Left ventricle myocardium superior (tissue), 1 donor: ENCODE measurements around the gene GABRA4. TPM values are rescaled to one million over a fixed set of nuclear protein-coding genes. Genes with fewer than 3 reads are reported as not detected.
A peak's percentile ranks its signal among the peaks of the same experiment; 100 is the strongest.

Source experiments
- ATAC-seq: fragments of 200-7000 bp; cut with Tn5 transposase; one replicate; pipeline ENCODE4 v1.9.1; 2020; ENCODE audit warnings: mild to moderate bottlenecking, moderate library complexity
- DNase-seq: peaks from one replicate; pipeline ENCODE4 v3.0.0-alpha.2; 2020
- intact Hi-C: fragments of 100-400 bp; cut with micrococcal nuclease; formaldehyde crosslinking; loops from one replicate; pipeline ENCODE4 v1.11.0; 2022
- total RNA-seq: library from RNA; stranded (reverse); fragmentation: NEBNext Ultra II Directional; extraction: Animal tissue kit (Norgen Biotek cat#: 25700); gene quantifications from one replicate; pipeline ENCODE4 v1.2.1, GENCODE V29; 2021
- donor health status: DM: no; HTN: yes; CAD: no; lungs with severe emphysema.

Gene GABRA4
- total RNA-seq, 1 donor from 2014 or later, result 16.5 TPM

- DNase-seq, result no peak
- intact Hi-C loops, result no loop called here
Observed at GRCh38 chr4:46946919-46947536, 46.4 kb downstream of the GABRA4 start.

GRCh38 chr4:46945062-46945461, 48.3 kb downstream of the GABRA4 start:
- intact Hi-C loops, result no loop called here
- DNase-seq (no peak), ATAC-seq (peak; percentile 86)

More at GRCh38 chr4:46946919-46947536, 46.4 kb downstream of the GABRA4 start:
- ATAC-seq, result no peak

GRCh38 chr4:46944345-46944744, 49.0 kb downstream of the GABRA4 start:
- ATAC-seq, result no peak
- intact Hi-C loops, result no loop called here
- DNase-seq, result no peak

DNA sequence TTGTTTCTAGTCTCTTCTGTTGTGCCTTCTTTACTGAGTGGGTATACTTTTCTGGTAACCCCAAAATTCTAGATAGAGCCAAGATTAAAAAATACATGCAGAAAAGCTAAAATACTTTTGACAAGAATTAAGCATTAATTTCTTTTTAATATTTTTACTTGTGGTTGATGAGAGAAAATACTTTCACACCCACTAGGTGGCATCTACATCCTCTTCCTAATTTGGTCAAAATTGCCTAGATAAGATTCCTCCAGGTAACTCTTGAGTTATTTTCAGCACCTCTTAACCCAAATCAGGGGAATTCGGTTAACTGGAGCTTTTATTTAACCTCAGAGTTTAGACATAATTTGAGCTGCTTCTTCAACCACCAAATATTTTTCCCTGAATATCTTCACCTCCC, 55.9 kb downstream of the GABRA4 start:
- ATAC-seq (no peak), DNase-seq (no peak)
- intact Hi-C loops, result loop anchor here (10.0 kb wide), 1 partner anchor 67 kb away; no protein-coding TSS in a partner anchor

GRCh38 chr4:46934726-46935125, 58.7 kb downstream of the GABRA4 start:
- no peak for ATAC-seq
- no peak for DNase-seq
- intact Hi-C loops, result loop anchor here (10.0 kb wide), 1 partner anchor 70 kb away; no protein-coding TSS in a partner anchor

- DNase-seq (no peak), ATAC-seq (no peak)
- intact Hi-C loops, result loop anchor here (10.0 kb wide), 1 partner anchor 71 kb away; no protein-coding TSS in a partner anchor
Observed at GRCh38 chr4:46933686-46934085, 59.7 kb downstream of the GABRA4 start.

DNA sequence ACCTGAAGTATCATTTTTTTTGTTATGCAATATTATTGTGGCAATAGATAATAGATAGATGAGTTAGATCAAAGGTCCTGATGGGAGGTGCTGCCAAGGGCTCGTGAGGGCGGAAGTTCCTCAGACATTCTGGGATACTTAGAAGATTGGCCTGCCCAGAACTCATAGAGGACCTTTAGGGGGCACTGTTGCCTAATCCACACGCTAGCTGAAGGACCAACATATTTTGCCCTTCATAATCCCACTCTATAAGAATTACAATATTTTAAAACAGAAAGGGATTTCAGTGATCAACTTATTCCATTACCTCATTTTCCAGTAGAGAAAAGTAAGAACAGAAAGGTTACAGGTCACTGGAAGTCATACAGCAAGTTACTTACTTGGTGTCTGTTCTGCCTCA, 61.4 kb downstream of the GABRA4 start:
- intact Hi-C loops, result loop anchor here (10.0 kb wide), 1 partner anchor 73 kb away; no protein-coding TSS in a partner anchor
- ATAC-seq (peak; percentile 79), DNase-seq (peak; percentile 26)

DNA sequence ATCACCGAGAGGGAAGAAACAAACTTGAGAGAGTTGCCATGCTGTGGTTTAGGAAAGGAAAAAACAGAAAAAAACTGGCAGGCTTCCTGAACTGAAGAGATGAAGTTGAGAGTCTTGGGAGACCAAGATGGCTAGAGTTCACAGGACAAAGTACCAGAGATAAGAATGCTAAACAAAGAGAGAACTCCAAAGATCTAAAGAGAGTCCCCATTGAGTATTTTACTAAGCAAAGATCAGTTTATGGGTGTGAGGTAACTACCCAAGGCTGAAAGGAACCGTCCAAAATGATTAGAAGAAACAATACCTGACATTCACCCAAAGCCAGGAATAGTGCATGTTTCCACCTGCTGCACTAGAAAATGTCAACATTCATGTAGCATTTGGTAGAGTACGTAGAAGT, 62.5 kb downstream of the GABRA4 start:
- ATAC-seq, result no peak
- intact Hi-C loops, result loop anchor here (10.0 kb wide), 1 partner anchor 74 kb away; no protein-coding TSS in a partner anchor
- DNase-seq, result no peak

- ATAC-seq, result peak; percentile 75
- DNase-seq, result no peak
- intact Hi-C loops, result no loop called here
Observed at GRCh38 chr4:46927201-46927600, 66.2 kb downstream of the GABRA4 start.

DNA sequence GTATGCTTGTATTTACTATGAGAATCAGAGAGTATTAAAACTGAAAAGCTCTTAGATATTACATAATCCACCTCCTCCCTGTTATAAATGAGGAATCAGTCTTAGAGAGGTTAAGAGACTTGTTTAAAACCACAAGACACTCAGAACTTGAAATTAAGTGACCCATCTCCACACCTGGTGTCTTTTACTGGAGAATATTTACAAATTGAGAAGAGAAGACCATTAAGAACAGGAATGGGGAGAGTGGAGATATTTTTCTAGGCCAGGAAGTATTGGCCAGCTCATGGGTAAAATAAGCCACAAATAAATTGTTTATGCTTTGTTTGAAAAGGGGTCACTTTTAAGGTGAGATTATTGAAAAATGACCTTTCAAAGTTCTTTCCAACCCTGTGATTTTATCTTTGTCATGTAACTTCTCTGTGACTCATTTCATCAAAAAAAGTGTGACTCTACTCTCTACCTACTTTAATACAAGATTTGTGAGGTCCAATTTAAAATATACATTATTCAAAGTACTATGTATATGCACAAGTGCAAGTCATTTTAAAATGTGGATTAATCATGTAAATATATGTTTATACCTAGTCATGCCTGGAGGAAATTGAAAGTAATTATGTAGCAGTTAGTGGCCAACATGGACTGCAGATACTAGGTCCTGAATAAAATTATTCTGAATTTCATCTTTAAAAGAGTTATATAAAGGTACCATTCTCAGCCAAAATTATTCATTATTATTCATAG, 68.4 kb downstream of the GABRA4 start:
- DNase-seq, result no peak
- no peak for ATAC-seq
- intact Hi-C loops, result no loop called here

- intact Hi-C loops, result no loop called here
- ATAC-seq, result no peak
- no peak for DNase-seq
Observed at GRCh38 chr4:46922205-46922604, 71.2 kb downstream of the GABRA4 start.

DNA sequence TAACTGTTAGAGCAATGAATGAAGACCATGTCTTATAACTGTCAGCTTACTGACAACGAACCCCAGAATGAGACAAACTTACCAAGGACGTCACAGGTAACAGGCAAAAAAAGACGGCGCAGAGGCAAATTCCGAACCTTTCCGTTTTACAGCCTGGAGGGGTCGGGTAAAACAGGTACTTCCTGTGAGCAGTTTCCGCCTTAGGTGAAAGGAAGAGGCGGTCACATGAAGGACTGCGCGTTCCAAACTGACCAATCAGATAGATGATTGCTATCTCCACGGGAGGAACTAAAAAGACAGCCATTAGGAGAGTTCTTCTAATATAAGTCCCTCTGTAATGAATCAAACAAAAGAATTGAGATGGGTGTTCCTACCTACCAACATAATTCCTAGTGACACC, 84.3 kb downstream of the GABRA4 start, which contains the start of gene COX7B2:
TSS of gene COX7B2 (minus strand) at position 168 of the 400 bp plus-strand sequence. CDS start 174,053 bp downstream, outside the sequence.
- ATAC-seq (no peak), DNase-seq (no peak)
- intact Hi-C loops, result no loop called here

DNA sequence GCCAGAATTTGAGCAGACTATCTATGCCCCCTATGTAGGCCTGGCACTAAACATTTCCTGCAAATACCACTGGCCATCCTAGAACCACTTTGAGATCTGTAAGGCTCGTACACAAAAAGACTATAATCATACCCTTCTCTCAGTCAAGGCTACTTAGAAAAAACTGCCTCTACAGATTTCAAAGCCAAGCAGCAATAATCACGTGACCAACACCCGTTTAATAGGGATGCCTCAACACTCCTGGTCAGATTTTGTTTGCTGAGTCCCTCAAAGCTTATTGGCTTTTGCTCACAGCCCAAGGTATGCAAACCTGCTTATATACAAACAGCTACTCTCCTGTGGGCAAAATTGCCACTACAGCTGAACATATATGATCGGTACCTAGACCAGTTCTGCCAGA, 85.2 kb downstream of the GABRA4 start:
- no peak for ATAC-seq

GRCh38 chr4:46900082-46900481, 93.3 kb downstream of the GABRA4 start:
- ATAC-seq (no peak), DNase-seq (no peak)
- intact Hi-C loops, result no loop called here

More for the DNA sequence above, 85.2 kb downstream of the GABRA4 start:
- DNase-seq, result no peak
- intact Hi-C loops, result no loop called here

GRCh38 chr4:46894826-46895225, 98.6 kb downstream of the GABRA4 start:
- intact Hi-C loops, result no loop called here
- ATAC-seq (no peak), DNase-seq (no peak)

- DNase-seq (no peak), ATAC-seq (no peak)
- intact Hi-C loops, result no loop called here
Observed at GRCh38 chr4:46890056-46890455, 103.3 kb downstream of the GABRA4 start.

DNA sequence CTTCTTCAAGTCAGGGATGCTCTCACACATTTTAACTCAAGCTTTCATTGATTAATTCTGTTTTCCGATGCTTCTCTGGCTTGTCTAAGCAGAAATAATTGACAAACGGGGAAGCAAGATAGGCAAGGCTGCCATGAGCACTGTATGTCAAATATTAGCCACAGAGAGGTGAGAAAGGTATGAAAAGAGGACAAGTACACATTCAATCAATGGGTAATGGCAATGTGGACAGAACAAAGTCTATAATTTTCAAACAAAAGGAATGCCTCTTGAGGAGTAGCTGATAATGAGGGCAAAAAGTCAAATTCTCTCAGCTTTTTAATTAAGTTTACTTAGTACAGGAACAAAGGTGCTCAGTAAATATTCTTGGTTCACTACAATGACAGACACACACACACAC, 104.0 kb downstream of the GABRA4 start:
- DNase-seq, result no peak
- no peak for ATAC-seq
- intact Hi-C loops, result no loop called here

GRCh38 chr4:46886711-46887110, 106.7 kb downstream of the GABRA4 start:
- DNase-seq (no peak), ATAC-seq (no peak)
- intact Hi-C loops, result no loop called here

DNA sequence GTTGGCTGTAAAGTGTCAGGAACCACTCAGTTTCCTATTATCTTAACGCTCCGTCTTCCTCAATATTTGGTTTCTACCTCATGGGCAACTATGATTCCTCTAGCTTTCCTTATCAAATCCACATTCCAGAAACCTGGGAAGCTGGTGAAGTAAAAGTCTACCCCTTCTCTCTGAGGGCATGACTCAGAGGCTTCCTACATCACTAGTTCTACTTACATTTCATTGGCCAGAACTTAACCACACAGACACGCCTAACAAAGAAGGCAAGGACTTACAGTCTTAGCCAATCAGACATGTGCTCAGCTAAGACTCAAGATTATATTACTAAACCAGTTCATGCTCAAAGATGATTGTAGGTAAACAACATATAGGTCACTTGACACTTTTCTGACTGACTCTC, 114.7 kb downstream of the GABRA4 start:
- no peak for DNase-seq
- no peak for ATAC-seq
- intact Hi-C loops, result no loop called here

- ATAC-seq (no peak), DNase-seq (no peak)
- intact Hi-C loops, result no loop called here
Observed at GRCh38 chr4:46874811-46875210, 118.6 kb downstream of the GABRA4 start.
